SK-N-SH (cell line): ENCODE results near the gene ABCC3. TPM values are rescaled to one million over a fixed set of nuclear protein-coding genes. Genes with fewer than 3 reads are reported as not detected.

Source experiments
- CTCF ChIA-PET: fragments of 300-600, 350-600 bp; formaldehyde crosslinking; extraction: SDS; loops from one replicate; lab custom pipeline; 2021; lab: Yijun Ruan, JAX
- POLR2A ChIA-PET: fragments of 350-600 bp; sonication (Branson Sonifier 250); formaldehyde crosslinking; extraction: SDS; loops from one replicate; lab custom pipeline; 2020; ENCODE audit warnings: antibody characterized with exemption, inconsistent platforms; lab: Yijun Ruan, JAX
- DNase-seq: peaks from one replicate; pipeline ENCODE4 v3.0.0; 2012
- H2AFZ ChIP-seq: fragments of 200-600 bp; sonication (generic); 2 replicates; pipeline ENCODE4 v1.8.1; 2016; ENCODE audit warnings: antibody characterized with exemption, mild to moderate bottlenecking, low read depth
- H3F3A ChIP-seq: fragments of 200-600 bp; sonication (generic); replicated peaks from 2 replicates; pipeline ENCODE3; 2016; ENCODE audit warnings: antibody characterized with exemption, mild to moderate bottlenecking; ENCODE audit not compliant: insufficient read depth
- H3K27ac ChIP-seq, 2 experiments: fragments of 200-500 bp in 1 of 2; fragments of 200-600 bp in 1 of 2; sonication (Bioruptor generic) in 1 of 2; sonication (generic), shearing (Covaris generic) in 1 of 2; 2 replicates each; pipeline versions ENCODE4 v1.5.1 to v1.6.1; 2014 to 2016; ENCODE audit warnings: low read depth in 2 of 2, inconsistent platforms in 1 of 2, low read length in 1 of 2, mild to moderate bottlenecking in 1 of 2, mixed read lengths in 1 of 2
- H3K27me3 ChIP-seq: fragments of 200-600 bp; sonication (generic), shearing (Covaris generic); 2 replicates; pipeline ENCODE4 v1.6.1; 2016; ENCODE audit warnings: mixed run types; ENCODE audit not compliant: insufficient read depth
- H3K36me3 ChIP-seq, 2 experiments: fragments of 200-500 bp in 1 of 2; fragments of 200-600 bp in 1 of 2; sonication (Bioruptor generic) in 1 of 2; sonication (generic) in 1 of 2; replicated peaks in 1 of 2; 2 replicates each; pipeline versions ENCODE3 to v1.5.1; 2014 to 2016; ENCODE audit warnings: low read length in 1 of 2, mild to moderate bottlenecking in 1 of 2; ENCODE audit not compliant: insufficient read depth in 2 of 2, control insufficient read depth in 1 of 2
- H3K4me1 ChIP-seq, 2 experiments: fragments of 200-500 bp in 1 of 2; fragments of 200-600 bp in 1 of 2; sonication (Bioruptor generic) in 1 of 2; sonication (generic), shearing (Covaris generic) in 1 of 2; 2 replicates each; pipeline versions ENCODE4 v1.5.1 to v1.6.1; 2014 to 2016; ENCODE audit warnings: low read depth in 1 of 2, low read length in 1 of 2, mixed run types in 1 of 2; ENCODE audit not compliant: insufficient read depth in 2 of 2, control insufficient read depth in 1 of 2
- H3K4me2 ChIP-seq: fragments of 200-600 bp; sonication (generic), shearing (Covaris generic); 2 replicates; pipeline ENCODE4 v1.6.1; 2017; ENCODE audit warnings: mixed run types
- H3K4me3 ChIP-seq, 2 experiments: fragments of 200-500 bp in 1 of 2; fragments of 200-600 bp in 1 of 2; sonication (Bioruptor generic) in 1 of 2; sonication (generic), shearing (Covaris generic) in 1 of 2; 2 replicates each; pipeline versions ENCODE4 v1.5.1 to v1.8.1; 2014 to 2016; ENCODE audit warnings: low read depth in 2 of 2, inconsistent platforms in 1 of 2, low read length in 1 of 2, mild to moderate bottlenecking in 1 of 2, mixed read lengths in 1 of 2, moderate library complexity in 1 of 2
- H3K79me2 ChIP-seq: fragments of 200-600 bp; sonication (generic); 2 replicates; pipeline ENCODE4 v1.8.1; 2017; ENCODE audit warnings: mild to moderate bottlenecking; ENCODE audit not compliant: insufficient read depth
- H3K9ac ChIP-seq: fragments of 200-600 bp; sonication (generic); 2 replicates; pipeline ENCODE4 v1.6.1; 2017; ENCODE audit warnings: mixed run types
- H3K9me2 ChIP-seq: fragments of 200-600 bp; sonication (generic); 2 replicates; pipeline ENCODE4 v1.6.1; 2017; ENCODE audit warnings: mixed run types
- H3K9me3 ChIP-seq: fragments of 200-600 bp; sonication (generic); 2 replicates; pipeline ENCODE4 v1.6.1; 2017; ENCODE audit warnings: mixed run types, mild to moderate bottlenecking, moderate library complexity
- H4K20me1 ChIP-seq: fragments of 200-600 bp; sonication (generic); 2 replicates; pipeline ENCODE4 v1.6.1; 2017; ENCODE audit warnings: mild to moderate bottlenecking, mixed run types; ENCODE audit not compliant: insufficient read depth
- CTCF ChIP-seq: fragments of 200-600 bp; sonication (generic); IDR thresholded peaks from 2 replicates; pipeline ENCODE4 v1.6.1; 2017; ENCODE audit warnings: antibody characterized with exemption, mild to moderate bottlenecking, moderate library complexity
- EP300 ChIP-seq, 2 experiments: IDR thresholded peaks; 2 replicates each; pipeline versions ENCODE4 v1.4.0 to v1.6.1; 2012; ENCODE audit warnings: borderline replicate concordance in 1 of 2, low read depth in 1 of 2, low read length in 1 of 2
- EZH2phosphoT487 ChIP-seq: fragments of 200-600 bp; sonication (generic); IDR thresholded peaks from 2 replicates; pipeline ENCODE4 v1.6.1; 2017; ENCODE audit warnings: low read depth, mixed run types, mild to moderate bottlenecking, antibody characterized with exemption, moderate library complexity, borderline replicate concordance
- FOXM1 ChIP-seq: IDR thresholded peaks from 2 replicates; pipeline ENCODE4 v1.4.0; 2012; ENCODE audit warnings: low read depth, mild to moderate bottlenecking
- GATA2 ChIP-seq: sonication (generic); formaldehyde crosslinking; IDR thresholded peaks from 2 replicates; pipeline ENCODE4 v1.5.0; 2020; ENCODE audit warnings: mild to moderate bottlenecking, missing genetic modification reagents
- IRF3 ChIP-seq: fragments of 150-350 bp; IDR thresholded peaks from 2 replicates; pipeline ENCODE4 v1.6.1; 2016; ENCODE audit warnings: mild to moderate bottlenecking, low read depth, low read length
- JUND ChIP-seq: IDR thresholded peaks from 2 replicates; pipeline ENCODE4 v1.4.0; 2012
- MEF2A ChIP-seq: IDR thresholded peaks from 2 replicates; pipeline ENCODE4 v1.4.0; 2012; ENCODE audit warnings: low read depth, borderline replicate concordance
- PBX3 ChIP-seq: IDR thresholded peaks from 2 replicates; pipeline ENCODE4; 2012
- POLR2AphosphoS5 ChIP-seq: IDR thresholded peaks from 2 replicates; pipeline ENCODE4 v1.6.1; 2012; ENCODE audit warnings: low read depth, low read length
- RAD21 ChIP-seq: IDR thresholded peaks from 2 replicates; pipeline ENCODE4 v1.6.1; 2012; ENCODE audit warnings: mild to moderate bottlenecking, low read length
- RCOR1 ChIP-seq: fragments of 150-350 bp; IDR thresholded peaks from 2 replicates; pipeline ENCODE4 v1.6.1; 2017; ENCODE audit warnings: antibody characterized with exemption, low read length
- TCF12 ChIP-seq: IDR thresholded peaks from 2 replicates; pipeline ENCODE4 v1.4.0; 2012
- TEAD4 ChIP-seq: IDR thresholded peaks from 2 replicates; pipeline ENCODE4 v1.4.0; 2012; ENCODE audit warnings: mild to moderate bottlenecking, borderline replicate concordance; ENCODE audit not compliant: insufficient read depth
- WGBS: methylation state at CpG from one replicate; pipeline ENCODE4 v1.1.6; 2017; ENCODE audit warnings: low lambda C conversion rate; 5-methylcytosine and 5-hydroxymethylcytosine counted together
- polyA plus RNA-seq, 3 experiments: library from polyadenylated mRNA; depleted of rRNA; stranded (reverse); fragments of >200 nt; gene quantifications; 2 replicates each; pipeline ENCODE4 v1.2.3, GENCODE V29; 2012
- TF ChIP-seq, protein P1 (sequence below): IDR thresholded peaks from 2 replicates; pipeline ENCODE4 v1.4.0; 2012; ENCODE audit warnings: low read depth, borderline replicate concordance

Gene ABCC3
- polyA plus RNA-seq, 1 of the 3 experiments (the other 2 are of a cell fraction), result 185 TPM

GRCh38 chr17:50625032-50625871 lies 9.4 kb upstream of the ABCC3 start:
- H3K27ac ChIP-seq, result no peak overlapping the region
- no peak for TF ChIP-seq TEAD4
- no peak for TF ChIP-seq IRF3
- TF ChIP-seq RCOR1, result no peak
- no peak for TF ChIP-seq TCF12
- no peak for TF ChIP-seq JUND
- no peak for TF ChIP-seq FOXM1
- no peak for TF ChIP-seq MEF2A
- no peak for TF ChIP-seq CTCF
- no peak for TF ChIP-seq RAD21
- TF ChIP-seq EZH2phosphoT487, result no peak
- TF ChIP-seq, protein P1, sequence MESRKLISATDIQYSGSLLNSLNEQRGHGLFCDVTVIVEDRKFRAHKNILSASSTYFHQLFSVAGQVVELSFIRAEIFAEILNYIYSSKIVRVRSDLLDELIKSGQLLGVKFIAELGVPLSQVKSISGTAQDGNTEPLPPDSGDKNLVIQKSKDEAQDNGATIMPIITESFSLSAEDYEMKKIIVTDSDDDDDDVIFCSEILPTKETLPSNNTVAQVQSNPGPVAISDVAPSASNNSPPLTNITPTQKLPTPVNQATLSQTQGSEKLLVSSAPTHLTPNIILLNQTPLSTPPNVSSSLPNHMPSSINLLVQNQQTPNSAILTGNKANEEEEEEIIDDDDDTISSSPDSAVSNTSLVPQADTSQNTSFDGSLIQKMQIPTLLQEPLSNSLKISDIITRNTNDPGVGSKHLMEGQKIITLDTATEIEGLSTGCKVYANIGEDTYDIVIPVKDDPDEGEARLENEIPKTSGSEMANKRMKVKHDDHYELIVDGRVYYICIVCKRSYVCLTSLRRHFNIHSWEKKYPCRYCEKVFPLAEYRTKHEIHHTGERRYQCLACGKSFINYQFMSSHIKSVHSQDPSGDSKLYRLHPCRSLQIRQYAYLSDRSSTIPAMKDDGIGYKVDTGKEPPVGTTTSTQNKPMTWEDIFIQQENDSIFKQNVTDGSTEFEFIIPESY, result no peak
- TF ChIP-seq POLR2AphosphoS5, result no peak
- TF ChIP-seq EP300 (IDR thresholded peaks at IDR 0.05; ENCODE audit: borderline replicate concordance in 1 of 2, low read depth in 1 of 2, low read length in 1 of 2), result no peak
- no peak for TF ChIP-seq GATA2 (CRISPR knock-in tag)
- no peak for TF ChIP-seq PBX3
- peaks cover 3% of the 10 kb centered on the region for H3F3A ChIP-seq
- no peak overlapping the region for H3K9ac ChIP-seq
- H3K27me3 ChIP-seq, result no peaks in the 10 kb centered on the region
- WGBS, result 89% methylated on average over 14 of the region's 19 CpGs
- H3K9me2 ChIP-seq, result no peaks in the 10 kb centered on the region
- H2AFZ ChIP-seq, result no peak overlapping the region
- DNase-seq, result no peak
- no peaks in the 10 kb centered on the region for H3K9me3 ChIP-seq
- H3K4me2 ChIP-seq, result no peak overlapping the region
- H3K4me3 ChIP-seq, result no peak overlapping the region
- H3K79me2 ChIP-seq, result no peaks in the 10 kb centered on the region
- H3K4me1 ChIP-seq, result peaks cover 0 to 39% of the 10 kb centered on the region in 2 experiments; a peak in 3 of 4 replicates
- H3K36me3 ChIP-seq, result no peaks in the 10 kb centered on the region
- POLR2A ChIA-PET, result interaction anchor here (0.6 to 2.2 kb wide), 8 partner anchors 23 to 1003 kb away, joined by 3 to 21 read pairs (median 4); partner anchors contain the start of gene CACNA1G
- CTCF ChIA-PET, result interaction anchor here (0.8 to 21.7 kb wide), 35 partner anchors 13 to 469 kb away, joined by 3 to 1212 read pairs (median 5); partner anchors contain the start of genes ABCC3, CACNA1G, EPN3 and SPATA20
- no peaks in the 10 kb centered on the region for H4K20me1 ChIP-seq
